H1 (cell line): ENCODE data around the gene TP53RK. TPM values are rescaled to one million over a fixed set of nuclear protein-coding genes. Genes with fewer than 3 reads are reported as not detected.

Source experiments
- BCL11A ChIP-seq, 2 experiments: IDR thresholded peaks; one replicate each; pipeline ENCODE4 v1.6.1; 2011; ENCODE audit warnings: low read depth in 2 of 2, low read length in 2 of 2, mild to moderate bottlenecking in 2 of 2
- CBX5 ChIP-seq: fragments of 300-800, 300-1000 bp; sonication (generic); IDR thresholded peaks from 2 replicates; pipeline ENCODE4 v1.7.1; 2016; ENCODE audit warnings: antibody characterized with exemption, low read length, low read depth
- CEBPB ChIP-seq: IDR thresholded peaks from 2 replicates; pipeline ENCODE4 v1.6.1; 2012; ENCODE audit warnings: low read depth, low read length
- CHD2 ChIP-seq: IDR thresholded peaks from 2 replicates; pipeline ENCODE4 v1.6.1; 2012; ENCODE audit warnings: low read length, improper control_type of control experiment
- CREB1 ChIP-seq: IDR thresholded peaks from 2 replicates; pipeline ENCODE4 v1.6.1; 2012; ENCODE audit warnings: inconsistent platforms
- EGR1 ChIP-seq: IDR thresholded peaks from 2 replicates; pipeline ENCODE4 v1.6.1; 2011; ENCODE audit warnings: low read depth, low read length, borderline replicate concordance
- FOSL1 ChIP-seq: IDR thresholded peaks from 2 replicates; pipeline ENCODE4 v1.6.1; 2011; ENCODE audit warnings: mild to moderate bottlenecking, low read depth, low read length, moderate library complexity; ENCODE audit not compliant: insufficient read depth
- GABPA ChIP-seq: IDR thresholded peaks from 2 replicates; pipeline ENCODE4 v1.6.1; 2011; ENCODE audit warnings: mild to moderate bottlenecking, low read length, moderate library complexity, borderline replicate concordance; ENCODE audit not compliant: insufficient read depth
- KDM5A ChIP-seq: fragments of 200-600 bp; IDR thresholded peaks from 2 replicates; pipeline ENCODE4 v1.7.1; 2012; ENCODE audit warnings: mild to moderate bottlenecking, low read length, inconsistent platforms, mixed read lengths
- MAFK ChIP-seq: IDR thresholded peaks from 2 replicates; pipeline ENCODE4 v1.6.1; 2012; ENCODE audit warnings: low read depth, mild to moderate bottlenecking, improper control_type of control experiment, low read length
- MAX ChIP-seq: IDR thresholded peaks from 2 replicates; pipeline ENCODE4 v1.6.1; 2012; ENCODE audit warnings: inconsistent platforms
- NANOG ChIP-seq: IDR thresholded peaks from 2 replicates; pipeline ENCODE4 v1.6.1; 2011; ENCODE audit warnings: low read length, low read depth, mild to moderate bottlenecking, inconsistent platforms; ENCODE audit not compliant: insufficient read depth, poor library complexity, severe bottlenecking
- RXRA ChIP-seq: IDR thresholded peaks from 2 replicates; pipeline ENCODE4 v1.6.1; 2011; ENCODE audit warnings: low read depth, mild to moderate bottlenecking, low read length, moderate library complexity; ENCODE audit not compliant: insufficient read depth
- SAP30 ChIP-seq: fragments of 300-600 bp; sonication (generic); IDR thresholded peaks from 2 replicates; pipeline ENCODE4 v1.7.1; 2012; ENCODE audit warnings: low read length, moderate library complexity, mild to moderate bottlenecking, inconsistent platforms; ENCODE audit not compliant: insufficient read depth, insufficient replicate concordance
- SP2 ChIP-seq: IDR thresholded peaks from 2 replicates; pipeline ENCODE4 v1.6.1; 2012; ENCODE audit warnings: mild to moderate bottlenecking, low read length, inconsistent platforms
- SRF ChIP-seq: IDR thresholded peaks from 2 replicates; pipeline ENCODE4 v1.6.1; 2011; ENCODE audit warnings: mild to moderate bottlenecking, low read depth, low read length, moderate library complexity
- TAF1 ChIP-seq: IDR thresholded peaks from 2 replicates; pipeline ENCODE4 v1.6.1; 2011; ENCODE audit warnings: mild to moderate bottlenecking, low read depth, low read length
- TAF7 ChIP-seq: optimal IDR thresholded peaks from 2 replicates; pipeline ENCODE3; 2011; ENCODE audit warnings: low read depth, mild to moderate bottlenecking, inconsistent platforms, low read length, moderate library complexity, borderline replicate concordance
- TBP ChIP-seq: IDR thresholded peaks from 2 replicates; pipeline ENCODE4 v1.6.1; 2011; ENCODE audit warnings: low read depth, low read length, improper control_type of control experiment
- USF2 ChIP-seq: IDR thresholded peaks from 2 replicates; pipeline ENCODE4 v1.6.1; 2011; ENCODE audit warnings: low read length, improper control_type of control experiment
- polyA plus RNA-seq, 7 experiments: library from polyadenylated mRNA; depleted of rRNA in 3 of 7; stranded (reverse) in 5 of 7; unstranded in 2 of 7; fragments of >200 nt in 5 of 7; fragments of 200-250 nt in 2 of 7; gene quantifications; 1 replicate in 5 of 7; 2 replicates in 1 of 7; 4 replicates in 1 of 7; pipeline versions ENCODE4 v1.2.1 to v1.2.3, GENCODE V29; 2011 to 2013; ENCODE audit warnings: missing spikeins in 2 of 7, mixed read lengths in 2 of 7
- total RNA-seq: library from RNA; stranded (reverse); fragmentation: NEBNext Ultra II Directional; extraction: Animal tissue kit (Norgen Biotek cat#: 25700); gene quantifications from 2 replicates; pipeline ENCODE4 v1.2.1, GENCODE V29; 2021

TP53RK gene
- total and polyA plus RNA-seq, 2 of the 8 experiments (the other 6 are each of a cell fraction or from before 2014, with no cell fraction given): 8.5 to 16.3 TPM

DNA sequence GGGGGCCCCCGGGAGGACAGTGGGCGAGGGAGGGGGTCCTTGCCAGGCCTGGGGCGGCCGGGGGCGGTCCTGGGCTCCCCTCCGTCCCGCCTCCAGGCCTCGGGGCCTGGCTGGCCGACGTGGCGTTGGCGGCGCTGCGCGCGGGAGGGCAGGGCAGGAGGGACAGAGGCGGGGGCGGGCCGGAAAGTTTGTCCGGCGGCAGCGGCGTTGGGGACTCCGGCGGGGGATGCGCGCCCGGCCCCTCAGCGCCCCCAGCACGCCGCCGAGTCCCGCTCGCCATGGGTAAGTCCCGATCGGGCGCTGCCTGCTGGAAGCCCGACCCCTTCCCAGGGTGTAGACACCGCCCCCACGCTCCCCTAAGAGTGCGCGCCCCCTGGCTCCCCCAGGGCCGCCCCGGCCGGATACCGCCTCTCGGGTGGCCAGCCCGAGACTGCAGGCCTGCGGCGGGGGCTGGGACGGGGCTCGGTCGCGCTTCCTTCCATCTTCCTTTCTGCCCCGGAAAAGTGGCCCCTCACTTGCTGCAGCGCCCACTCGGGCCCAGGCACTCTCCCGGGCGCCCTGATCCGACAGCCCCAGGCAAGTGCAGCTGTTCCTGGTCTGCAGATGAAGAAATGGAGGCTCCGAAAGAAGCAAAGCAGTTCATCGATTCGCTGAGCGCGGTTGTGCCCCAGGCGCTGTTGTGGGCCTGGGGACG lies 20.4 kb upstream of the TP53RK start, which contains the start of gene SLC2A10 (continued):
- TF ChIP-seq TAF7 (no peak), NANOG (no peak), TBP (no peak; the same call in 1 of the 2 replicates), RXRA (no peak), CHD2 (no peak), SP2 (no peak), CBX5 (no peak), SAP30 (no peak), USF2 (no peak), EGR1 (peak; percentile 68; the same call in 1 of the 2 replicates), FOSL1 (no peak), MAX (peak; percentile 54; the same call in 1 of the 2 replicates), KDM5A (no peak), CREB1 (no peak), TAF1 (peak; percentile 61), SRF (no peak), GABPA (no peak), BCL11A (IDR thresholded peaks at IDR 0.05; ENCODE audit: low read depth in 2 of 2, low read length in 2 of 2) (no peak), MAFK (no peak), CEBPB (no peak)
